H1 (cell line): ENCODE data around the gene PTTG2. TPM values are rescaled to one million over a fixed set of nuclear protein-coding genes. Genes with fewer than 3 reads are reported as not detected.

ENCODE experiments used
- BRCA1 ChIP-seq: IDR thresholded peaks from 2 replicates; pipeline ENCODE4 v1.6.1; 2012; ENCODE audit warnings: low read depth, low read length, improper control_type of control experiment
- CBX5 ChIP-seq: fragments of 300-800, 300-1000 bp; sonication (generic); IDR thresholded peaks from 2 replicates; pipeline ENCODE4 v1.7.1; 2016; ENCODE audit warnings: antibody characterized with exemption, low read length, low read depth
- CEBPB ChIP-seq: IDR thresholded peaks from 2 replicates; pipeline ENCODE4 v1.6.1; 2012; ENCODE audit warnings: low read depth, low read length
- EZH2 ChIP-seq: fragments of 200-600 bp; sonication (generic); IDR thresholded peaks from 2 replicates; pipeline ENCODE4 v1.7.1; 2012; ENCODE audit warnings: low read depth, mild to moderate bottlenecking, moderate library complexity, low read length, inconsistent platforms; ENCODE audit not compliant: severe bottlenecking
- HDAC6 ChIP-seq: IDR thresholded peaks from one replicate; pipeline ENCODE4 v1.7.1; 2012; ENCODE audit warnings: low read depth, mild to moderate bottlenecking, inconsistent platforms, low read length, moderate library complexity
- POLR2A ChIP-seq, 2 experiments: IDR thresholded peaks; 1 replicate in 1 of 2; 2 replicates in 1 of 2; pipeline ENCODE4 v1.6.1; 2011; ENCODE audit warnings: low read depth in 2 of 2, low read length in 2 of 2, mild to moderate bottlenecking in 2 of 2; ENCODE audit errors: control extremely low read depth in 1 of 2
- RAD21 ChIP-seq, 2 experiments: IDR thresholded peaks in 1 of 2; conservative IDR thresholded peaks in 1 of 2; 2 replicates each; pipeline ENCODE4 v1.6.1; 2011; ENCODE audit warnings: low read depth in 2 of 2, low read length in 2 of 2, improper control_type of control experiment in 1 of 2, inconsistent platforms in 1 of 2, mild to moderate bottlenecking in 1 of 2, moderate library complexity in 1 of 2
- RBBP5 ChIP-seq: IDR thresholded peaks from 2 replicates; pipeline ENCODE4 v1.7.1; 2012; ENCODE audit warnings: low read depth, mild to moderate bottlenecking, inconsistent platforms, low read length, moderate library complexity, borderline replicate concordance
- RFX5 ChIP-seq: IDR thresholded peaks from 2 replicates; pipeline ENCODE4 v1.6.1; 2011; ENCODE audit warnings: low read depth, low read length, improper control_type of control experiment, borderline replicate concordance
- SP2 ChIP-seq: IDR thresholded peaks from 2 replicates; pipeline ENCODE4 v1.6.1; 2012; ENCODE audit warnings: mild to moderate bottlenecking, low read length, inconsistent platforms
- TAF7 ChIP-seq: optimal IDR thresholded peaks from 2 replicates; pipeline ENCODE3; 2011; ENCODE audit warnings: low read depth, mild to moderate bottlenecking, inconsistent platforms, low read length, moderate library complexity, borderline replicate concordance
- polyA plus RNA-seq, 7 experiments: library from polyadenylated mRNA; depleted of rRNA in 3 of 7; stranded (reverse) in 5 of 7; unstranded in 2 of 7; fragments of >200 nt in 5 of 7; fragments of 200-250 nt in 2 of 7; gene quantifications; 1 replicate in 5 of 7; 2 replicates in 1 of 7; 4 replicates in 1 of 7; pipeline versions ENCODE4 v1.2.1 to v1.2.3, GENCODE V29; 2011 to 2013; ENCODE audit warnings: missing spikeins in 2 of 7, mixed read lengths in 2 of 7
- total RNA-seq: library from RNA; stranded (reverse); fragmentation: NEBNext Ultra II Directional; extraction: Animal tissue kit (Norgen Biotek cat#: 25700); gene quantifications from 2 replicates; pipeline ENCODE4 v1.2.1, GENCODE V29; 2021

PTTG2 gene
- total and polyA plus RNA-seq, 2 of the 8 experiments (the other 6 are each of a cell fraction or from before 2014, with no cell fraction given): not detected

DNA sequence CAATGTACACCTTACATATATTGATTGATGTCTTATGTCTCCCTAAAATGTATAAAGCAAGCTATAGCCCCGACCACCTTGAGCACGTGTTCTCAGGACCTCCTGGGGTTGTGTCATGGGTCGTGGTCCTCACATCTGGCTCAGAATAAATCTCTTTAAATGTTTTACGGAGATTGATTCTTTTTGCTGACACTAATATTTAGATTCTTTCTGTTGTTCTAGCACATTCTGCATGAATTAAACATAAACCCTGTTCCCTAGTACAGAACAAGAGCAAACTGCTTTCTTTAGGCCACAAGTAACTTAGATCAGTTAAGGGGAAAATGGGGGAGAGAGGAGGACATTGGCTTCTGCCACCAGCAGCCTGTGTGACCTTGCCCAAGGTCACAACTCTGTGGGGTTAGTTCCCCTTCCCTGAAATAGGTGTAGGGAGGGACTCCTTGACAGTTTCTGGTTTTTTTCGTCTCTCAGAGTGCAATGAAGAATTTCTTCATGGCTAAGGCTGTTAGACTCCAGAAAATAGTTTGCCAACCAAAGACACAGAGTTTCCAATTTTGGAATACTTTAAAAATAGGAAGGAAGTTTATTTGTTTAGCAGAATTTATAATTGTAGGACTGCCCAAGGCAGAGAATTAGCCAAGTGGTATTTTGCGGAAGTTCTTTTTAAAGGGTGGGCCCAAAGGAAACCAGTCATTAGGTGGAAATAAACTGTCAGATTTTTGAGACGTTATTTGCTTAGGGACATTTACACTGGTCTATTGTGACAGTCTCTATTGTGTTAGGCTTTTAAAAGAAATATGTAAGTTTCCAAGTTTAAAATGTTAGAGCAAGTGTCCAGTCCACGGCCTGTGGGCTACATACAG is 29.4 kb downstream of the PTTG2 start (continued):
- TF ChIP-seq SP2: no peak
- no peak for TF ChIP-seq POLR2A (IDR thresholded peaks at IDR 0.05; ENCODE audit: control extremely low read depth in 1 of 2, low read depth in 2 of 2, low read length in 2 of 2)
- no peak for TF ChIP-seq TAF7
- TF ChIP-seq EZH2: no peak
- no peak for TF ChIP-seq CEBPB
- TF ChIP-seq HDAC6: no peak
- no peak for TF ChIP-seq RBBP5
- no peak for TF ChIP-seq RAD21 (IDR thresholded peaks at IDR 0.05 in 1 of 2, conservative IDR thresholded peaks at IDR 0.05 in 1 of 2; ENCODE audit: low read depth in 2 of 2, low read length in 2 of 2)
- no peak for TF ChIP-seq BRCA1
- TF ChIP-seq CBX5: no peak
- TF ChIP-seq RFX5: no peak
